Bronchial epithelial cell (primary cell): ENCODE measurements around the gene HMGXB3. TPM values are rescaled to one million over a fixed set of nuclear protein-coding genes. Genes with fewer than 3 reads are reported as not detected.
"Not testable (repeated sequence)": the region's sequence is repeated elsewhere in the genome, so short reads cannot be mapped to it uniquely, and the experiment has no call there.

ENCODE experiments used
- DNase-seq: peaks from one replicate; pipeline ENCODE4 v3.0.0-alpha.2; 2010; ENCODE audit warnings: low read depth
- FAIRE-seq: peaks from 2 replicates; lab custom pipeline; 2011; peaks lifted over from hg19 to GRCh38; lab: Jason Lieb, UNC
- H3K27me3 ChIP-seq: 2 replicates; pipeline ENCODE4 v1.5.1; 2011; ENCODE audit warnings: low read length; ENCODE audit not compliant: control insufficient read depth, insufficient read depth
- H3K36me3 ChIP-seq: 2 replicates; pipeline ENCODE4 v1.5.1; 2011; ENCODE audit warnings: low read length; ENCODE audit not compliant: control insufficient read depth, insufficient read depth
- H3K4me3 ChIP-seq: 2 replicates; pipeline ENCODE4 v1.5.1; 2011; ENCODE audit warnings: mild to moderate bottlenecking, low read depth, low read length, control low read depth
- CTCF ChIP-seq: IDR thresholded peaks from 2 replicates; pipeline ENCODE4 v1.5.1; 2011; ENCODE audit warnings: mild to moderate bottlenecking, moderate library complexity, low read length, control low read depth, inconsistent platforms; ENCODE audit not compliant: insufficient read depth, severe bottlenecking
- total RNA-seq: library from RNA; depleted of rRNA; stranded (reverse); fragments of >200 nt; gene quantifications from 2 replicates; pipeline ENCODE4 v1.2.1, GENCODE V29; 2014

HMGXB3 gene
- total RNA-seq, 1 donor from 2014 or later: 22.9 TPM

- no peak for DNase-seq
- no peak for TF ChIP-seq CTCF
- no peak for FAIRE-seq
- Histone ChIP-seq H3K4me3 (no peak overlapping the region), H3K36me3 (no peaks in the 10 kb centered on the region), H3K27me3 (peaks cover 13% of the 10 kb centered on the region)
These were observed 81.8 kb downstream of the HMGXB3 start for GRCh38 chr5:150082374-150082773.

GRCh38 chr5:150082889-150083288 lies 82.3 kb downstream of the HMGXB3 start:
- Histone ChIP-seq H3K36me3 (no peaks in the 10 kb centered on the region), H3K4me3 (no peak overlapping the region), H3K27me3 (peaks cover 14% of the 10 kb centered on the region)
- DNase-seq (no peak), FAIRE-seq (no peak)
- TF ChIP-seq CTCF: no peak

- not testable (repeated sequence) for H3K36me3 ChIP-seq, H3K4me3 ChIP-seq, FAIRE-seq, DNase-seq
- peaks cover 14% of the 10 kb centered on the region for H3K27me3 ChIP-seq
These were observed 84.2 kb downstream of the HMGXB3 start for GRCh38 chr5:150084754-150085153.

GRCh38 chr5:150085191-150085912 lies 84.8 kb downstream of the HMGXB3 start:
- Histone ChIP-seq H3K27me3 (peaks cover 14% of the 10 kb centered on the region), H3K4me3 (no peak overlapping the region), H3K36me3 (no peaks in the 10 kb centered on the region)
- FAIRE-seq: no peak
- TF ChIP-seq CTCF: no peak
- DNase-seq: no peak

- H3K27me3 ChIP-seq: peaks cover 14% of the 10 kb centered on the region
- no peak within 1 kb of the TSS for H3K4me3 ChIP-seq
- TF ChIP-seq CTCF: no peak
- DNase-seq: no peak
- H3K36me3 ChIP-seq: no peaks in the 10 kb centered on the region
- FAIRE-seq: no peak
These were observed 85.6 kb downstream of the HMGXB3 start, which contains the start of gene CSF1R for GRCh38 chr5:150085950-150086715. CSF1R (minus strand) TSS chr5:150086554; CDS start chr5:150086427, 127 bp downstream.

GRCh38 chr5:150092159-150092787 lies 91.7 kb downstream of the HMGXB3 start:
- H3K36me3 ChIP-seq: no peaks in the 10 kb centered on the region
- DNase-seq: no peak
- FAIRE-seq: no peak
- peaks cover 1% of the 10 kb centered on the region for H3K27me3 ChIP-seq
- TF ChIP-seq CTCF: no peak
- no peak overlapping the region for H3K4me3 ChIP-seq
